HG03571 (cell line): ENCODE measurements around the gene CYP4F11.
"Not testable (repeated sequence)": the region's sequence is repeated elsewhere in the genome, so short reads cannot be mapped to it uniquely, and the experiment has no call there.

Experiments used
- ATAC-seq: cut with Tn5 transposase; IDR thresholded peaks from one replicate; pipeline ENCODE4 v1.9.1; 2021; ENCODE audit not compliant: unreplicated experiment

The CYP4F11 gene

DNA sequence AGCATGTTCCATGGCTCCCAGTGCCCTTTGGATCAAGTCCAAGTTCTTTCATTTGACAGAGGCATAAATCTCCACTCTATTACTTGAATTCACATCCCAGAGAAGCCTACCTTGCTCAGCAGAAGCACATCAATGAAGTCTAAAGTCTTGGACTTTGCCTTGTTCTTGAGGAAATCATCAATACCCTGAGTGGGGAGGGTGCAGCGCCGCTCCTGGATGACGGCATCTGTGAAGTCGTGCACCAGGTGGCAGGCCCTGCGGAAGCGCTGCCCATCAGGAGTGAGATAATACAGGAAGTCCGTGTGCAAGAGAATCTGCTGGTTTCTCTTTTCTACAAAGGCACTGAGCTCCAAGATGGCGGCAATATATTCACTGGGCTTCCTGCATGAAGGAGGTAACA is 10.6 kb downstream of the CYP4F11 start:
- ATAC-seq = no peak

- ATAC-seq = no peak
Observed at GRCh38 chr19:15922021-15922420, 12.3 kb downstream of the CYP4F11 start.

GRCh38 chr19:15919243-15919642 is 15.1 kb downstream of the CYP4F11 start:
- ATAC-seq = no peak

DNA sequence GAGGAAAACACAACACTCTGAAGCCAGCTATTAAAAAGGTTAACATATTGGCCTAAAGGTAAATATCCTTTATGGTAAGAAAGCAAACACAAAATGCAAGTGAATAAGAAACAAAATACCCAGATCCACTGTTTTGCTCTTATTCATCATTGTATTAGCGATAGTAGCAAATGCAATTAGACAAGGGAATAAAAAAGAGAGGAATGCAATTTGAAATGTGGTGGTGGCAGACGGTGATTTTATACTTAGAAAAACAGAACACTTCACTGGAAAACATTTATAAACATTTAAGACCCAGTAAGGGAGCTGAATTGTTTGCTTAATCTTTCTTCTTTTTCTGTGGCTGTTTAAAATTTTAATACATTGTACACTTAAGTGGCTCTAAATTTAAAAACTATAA is 19.2 kb downstream of the CYP4F11 start:
- ATAC-seq = no peak

DNA sequence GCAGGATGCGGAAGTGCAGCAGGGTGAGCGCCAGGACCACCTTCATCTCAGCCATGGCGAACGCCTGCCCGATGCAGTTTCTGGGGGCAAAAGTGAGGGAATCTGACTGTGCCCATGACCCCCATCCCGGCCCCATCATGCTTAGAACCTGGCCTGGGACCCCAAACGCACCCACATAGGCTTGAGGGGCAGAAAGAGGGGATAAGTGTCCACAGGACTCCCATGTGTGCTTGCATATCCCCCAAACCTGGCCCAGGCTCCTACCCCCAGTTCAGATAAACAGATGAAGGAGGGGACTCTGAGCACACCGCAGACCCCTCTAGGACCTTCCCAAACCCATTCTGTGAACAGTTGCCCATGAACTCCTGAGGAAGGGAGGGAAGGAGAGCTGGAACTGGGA is 20.5 kb downstream of the CYP4F11 start:
- no peak for ATAC-seq

GRCh38 chr19:15913384-15913783 is 20.9 kb downstream of the CYP4F11 start:
- ATAC-seq = no peak

- ATAC-seq = no peak
Observed at GRCh38 chr19:15911599-15912235, 22.6 kb downstream of the CYP4F11 start.

GRCh38 chr19:15905026-15905425 is 29.3 kb downstream of the CYP4F11 start:
- ATAC-seq = no peak

- not testable (repeated sequence) for ATAC-seq
Observed at GRCh38 chr19:15902898-15903297, 31.4 kb downstream of the CYP4F11 start.

DNA sequence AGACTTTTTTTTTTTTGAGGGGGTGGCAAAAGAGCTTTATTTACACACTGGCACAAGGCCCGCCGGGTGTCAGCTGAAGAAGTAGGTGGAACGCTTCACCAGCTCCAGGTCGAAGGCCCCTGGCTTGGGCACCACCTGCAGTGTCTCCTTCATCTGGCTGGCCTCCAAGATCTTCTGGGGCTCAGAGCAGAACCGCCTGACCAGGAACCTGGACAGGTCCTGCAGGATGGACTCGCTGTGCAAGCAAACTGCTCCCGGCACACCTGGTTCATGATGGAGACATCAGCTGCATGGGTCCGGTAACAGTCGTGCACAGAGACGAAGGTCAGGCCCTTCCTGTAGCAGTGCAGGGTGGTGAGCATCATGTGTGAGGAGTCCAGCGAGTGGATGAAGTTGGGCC is 32.1 kb downstream of the CYP4F11 start:
- ATAC-seq = no peak

DNA sequence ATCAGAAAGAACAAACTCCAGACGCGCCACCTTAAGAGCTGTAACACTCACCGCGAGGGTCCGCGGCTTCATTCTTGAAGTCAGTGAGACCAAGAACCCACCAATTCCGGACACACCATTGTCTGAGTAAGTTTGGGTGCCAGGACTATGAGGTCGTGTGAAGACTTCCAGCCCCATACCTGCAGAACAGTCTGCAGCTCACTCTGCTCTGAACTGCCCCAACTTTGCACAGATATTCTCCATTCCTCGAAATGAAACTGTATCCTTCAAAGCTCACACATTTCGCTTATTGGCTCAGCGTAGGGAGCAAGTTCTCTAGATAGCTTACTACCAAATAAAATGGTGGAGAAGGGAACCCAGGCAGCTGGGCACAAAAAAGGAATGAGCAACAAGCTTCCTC is 33.8 kb downstream of the CYP4F11 start:
- ATAC-seq = no peak

DNA sequence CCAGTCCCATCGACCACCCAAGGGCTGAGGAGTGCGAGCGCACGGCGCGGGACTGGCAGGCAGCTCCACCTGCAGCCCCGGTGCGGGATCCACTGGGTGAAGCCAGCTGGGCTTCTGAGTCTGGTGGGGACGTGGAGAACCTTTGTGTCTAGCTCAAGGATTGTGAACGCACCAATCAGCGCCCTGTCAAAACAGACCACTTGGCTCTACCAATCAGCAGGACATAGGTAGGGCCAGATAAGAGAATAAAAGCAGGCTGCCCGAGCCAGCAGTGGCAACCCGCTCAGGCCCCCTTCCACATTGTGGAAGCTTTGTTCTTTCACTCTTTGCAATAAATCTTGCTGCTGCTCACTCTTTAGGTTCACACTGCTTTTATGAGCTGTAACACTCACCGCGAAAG is 34.3 kb downstream of the CYP4F11 start:
- not testable (repeated sequence) for ATAC-seq

DNA sequence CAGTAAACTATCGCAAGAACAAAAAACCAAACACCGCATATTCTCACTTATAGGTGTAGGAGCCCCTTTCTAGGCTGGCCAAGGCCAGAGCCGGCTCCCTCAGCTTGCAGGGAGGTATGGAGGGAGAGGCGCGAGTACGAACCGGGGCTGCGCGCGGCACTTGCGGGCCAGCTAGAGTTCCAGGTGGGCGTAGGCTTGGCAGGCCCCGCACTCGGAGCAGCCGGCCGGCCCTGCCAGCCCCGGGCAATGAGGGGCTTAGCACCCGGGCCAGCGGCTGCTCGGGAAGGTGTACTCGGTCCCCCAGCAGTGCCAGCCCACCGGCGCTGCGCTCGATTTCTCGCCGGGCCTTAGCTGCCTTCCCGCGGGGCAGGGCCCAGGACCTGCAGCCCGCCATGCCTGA is 34.8 kb downstream of the CYP4F11 start:
- ATAC-seq = not testable (repeated sequence)

GRCh38 chr19:15897738-15898276 is 36.5 kb downstream of the CYP4F11 start, which contains the start of gene CYP4F2:
Gene CYP4F2 (minus strand): TSS chr19:15898074. CDS start chr19:15897611, 463 bp downstream.
- ATAC-seq = no peak

DNA sequence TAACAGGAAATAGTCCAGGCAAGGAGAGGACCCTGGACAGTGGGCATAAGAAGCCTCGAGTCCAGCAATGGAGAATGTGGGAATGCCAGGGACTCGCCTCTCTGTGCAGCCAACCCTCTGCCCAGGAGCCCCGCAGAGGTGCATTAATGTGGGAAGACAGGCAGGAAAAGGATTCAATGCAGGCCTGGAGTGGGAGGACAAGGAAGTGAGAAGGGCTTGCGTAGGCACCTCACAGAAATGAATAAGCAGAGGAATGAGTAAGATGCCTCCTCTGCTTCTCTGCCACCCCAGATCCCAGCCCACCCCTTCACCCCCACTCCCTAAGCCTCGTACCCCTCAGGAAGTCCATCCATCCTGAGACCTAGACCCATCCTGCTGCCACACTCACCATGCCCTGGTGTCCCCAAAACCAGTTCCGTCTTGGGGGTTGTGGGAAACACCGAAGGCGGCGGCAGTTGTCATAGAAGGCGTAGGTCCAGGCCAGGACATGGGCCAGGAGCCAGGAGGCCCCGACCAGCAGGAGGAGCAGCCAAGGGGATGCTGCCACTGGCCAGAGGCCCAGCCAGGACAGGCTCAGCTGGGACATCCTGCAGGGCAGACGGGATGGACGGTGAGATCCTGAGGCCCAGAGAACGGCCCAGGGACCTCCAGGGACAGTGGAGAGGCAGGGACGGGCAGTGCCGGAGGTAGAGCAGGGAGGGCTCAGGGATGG is 37.1 kb downstream of the CYP4F11 start:
- no peak for ATAC-seq

DNA sequence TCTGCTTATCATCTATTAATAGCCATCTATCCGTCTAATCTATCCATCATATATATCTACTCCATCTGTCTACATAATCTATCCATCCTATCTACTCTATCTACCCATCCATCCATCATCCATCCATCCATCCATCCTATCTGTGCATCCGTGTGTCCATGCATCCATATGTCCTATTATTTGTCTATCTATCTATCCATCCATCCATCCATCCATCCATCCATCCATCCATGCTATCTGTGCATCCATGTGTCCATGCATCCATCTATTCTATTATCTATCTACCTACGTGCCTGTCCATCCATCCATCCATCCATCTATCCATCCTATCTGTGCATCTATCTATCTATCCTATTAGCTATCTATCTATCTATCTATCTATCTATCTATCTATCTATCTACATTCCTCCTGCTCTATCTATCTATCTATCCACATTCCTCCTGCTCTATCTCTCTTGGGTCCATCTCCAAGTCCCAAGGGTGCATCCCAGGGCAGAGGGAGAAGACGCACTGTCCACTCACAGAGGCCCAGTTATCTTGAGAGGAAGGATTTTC is 38.4 kb downstream of the CYP4F11 start:
- ATAC-seq = no peak

DNA sequence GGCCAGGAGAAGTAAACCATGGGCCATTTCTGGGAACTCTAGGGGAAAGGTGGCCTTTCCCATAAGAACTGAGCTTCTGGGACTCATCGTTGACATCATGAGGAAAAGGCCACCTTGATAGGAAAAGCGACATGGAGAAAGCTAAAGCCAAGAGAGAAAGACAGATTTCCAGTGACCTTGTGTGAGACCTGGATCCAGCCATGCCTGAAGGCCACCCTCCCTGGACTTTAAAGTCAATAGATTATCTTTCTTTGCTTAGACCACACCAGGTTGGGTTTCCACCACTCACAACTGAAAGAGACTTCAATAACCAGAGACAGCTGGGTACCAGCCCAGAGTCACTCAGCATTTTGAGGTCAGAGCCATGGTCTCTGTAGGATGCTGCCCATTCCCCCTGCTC is 40.0 kb downstream of the CYP4F11 start:
- no peak for ATAC-seq

DNA sequence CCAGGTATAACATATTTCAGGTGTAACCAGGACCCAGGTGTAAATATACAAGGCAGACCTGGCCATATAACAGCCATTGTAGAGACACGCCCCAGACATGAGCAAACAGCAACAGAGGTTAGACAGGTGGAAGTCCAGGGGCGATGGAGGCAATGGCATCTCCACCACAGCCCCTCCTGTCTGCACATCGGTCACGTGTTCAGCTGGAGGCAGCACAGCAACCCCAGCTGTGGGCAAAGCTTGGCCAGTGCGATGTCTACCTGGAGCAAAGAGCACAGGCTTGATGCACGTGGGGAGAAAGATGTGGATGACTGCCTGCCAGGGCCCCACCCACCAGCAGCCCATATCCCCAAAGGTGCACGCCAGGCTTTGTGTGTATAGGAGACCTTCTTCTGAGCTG is 40.9 kb downstream of the CYP4F11 start:
- no peak for ATAC-seq

- no peak for ATAC-seq
Observed at GRCh38 chr19:15892012-15892411, 42.3 kb downstream of the CYP4F11 start.

DNA sequence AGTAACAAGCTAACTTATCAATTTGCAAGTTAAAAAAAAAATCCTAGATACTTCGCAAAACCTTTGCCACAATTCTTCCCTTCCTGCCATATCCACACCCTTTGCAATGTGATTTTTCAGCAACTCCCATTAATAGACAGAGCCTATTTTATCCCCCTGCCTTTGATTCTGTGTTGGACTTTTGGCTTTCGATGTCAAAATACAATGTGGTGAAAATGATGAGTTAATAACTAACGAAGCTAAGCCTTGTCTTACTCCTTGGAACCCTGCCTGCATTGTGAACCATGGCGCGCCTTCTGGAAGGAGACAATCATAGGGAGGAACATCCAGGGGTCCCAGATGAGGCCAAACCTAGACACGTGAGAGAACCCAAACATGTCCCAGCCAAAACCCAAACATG is 42.9 kb downstream of the CYP4F11 start:
- ATAC-seq = no peak

DNA sequence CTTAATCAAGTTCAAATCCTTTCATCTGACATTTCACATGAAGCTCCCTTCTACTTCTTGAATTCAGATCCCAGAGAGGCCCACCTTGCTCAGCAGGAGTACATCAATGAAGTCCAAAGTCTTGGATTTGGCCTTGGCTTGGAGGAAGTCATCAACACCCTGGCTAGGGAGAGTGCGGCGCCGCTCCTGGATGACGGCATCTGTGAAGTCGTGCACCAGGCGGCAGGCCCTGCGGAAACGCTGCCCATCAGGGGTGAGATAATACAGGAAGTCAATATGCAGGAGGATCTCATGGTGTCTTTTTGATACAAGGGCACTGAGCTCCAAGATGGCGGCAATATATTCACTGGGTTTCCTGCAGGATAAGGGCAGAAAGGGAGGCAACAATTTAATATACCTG is 45.0 kb downstream of the CYP4F11 start:
- ATAC-seq = not testable (repeated sequence)

GRCh38 chr19:15885919-15886318 is 48.4 kb downstream of the CYP4F11 start:
- ATAC-seq = no peak
